ENCODE measurements around the gene ABLIM2.

GRCh38 chr4:7924163-7924562, 234.4 kb downstream of the ABLIM2 start:
- no peak for TF ChIP-seq CTCF (IDR thresholded peaks at IDR 0.05 in 2 of 3, conservative IDR thresholded peaks at IDR 0.05 in 1 of 3; ENCODE audit: control insufficient read depth in 2 of 3, extremely low read depth in 1 of 3, insufficient read depth in 1 of 3, low read depth in 3 of 3, low read length in 3 of 3)
- TF ChIP-seq SP1 (IDR thresholded peaks at IDR 0.05; ENCODE audit: low read depth, low read length) = no peak
- no peak for TF ChIP-seq LARP7 (IDR thresholded peaks at IDR 0.05)
- no peak for TF ChIP-seq RFX5 (IDR thresholded peaks at IDR 0.05; ENCODE audit: low read depth, low read length)
- no peak for TF ChIP-seq BACH1 (IDR thresholded peaks at IDR 0.05; ENCODE audit: borderline replicate concordance)
- no peak for TF ChIP-seq MYC (IDR thresholded peaks at IDR 0.05; ENCODE audit: insufficient read depth, insufficient read length, insufficient replicate concordance, low read length, severe bottlenecking)
- no peak for TF ChIP-seq SREBF2 (IDR thresholded peaks at IDR 0.05; ENCODE audit: low read length)
- no peak for TF ChIP-seq YY1 (IDR thresholded peaks at IDR 0.05; ENCODE audit: low read depth, low read length)
- TF ChIP-seq JUNB (IDR thresholded peaks at IDR 0.05) = no peak
